GM12878 (cell line): ENCODE data around the gene METRN. TPM values are rescaled to one million over a fixed set of nuclear protein-coding genes. Genes with fewer than 3 reads are reported as not detected.

Source experiments
- ATAC-seq: fragments of 200-7000 bp; cut with Tn5 transposase; 3 replicates; pipeline ENCODE4 v1.9.1; 2020; ENCODE audit warnings: mild to moderate bottlenecking, moderate library complexity
- BruUV-seq: library from RNA; stranded (reverse); fragments of 400-500 nt; replicated peaks from 2 replicates; lab custom pipeline; 2021; lab: Mats Ljungman, UMichigan
- CTCF ChIA-PET: fragments of 300-600 bp; sonication (Branson Sonifier 250); formaldehyde crosslinking; extraction: SDS; loops from one replicate; lab custom pipeline; 2021; ENCODE audit warnings: inconsistent platforms; lab: Yijun Ruan, JAX
- POLR2A ChIA-PET: fragments of 350-600 bp; formaldehyde crosslinking; extraction: SDS; loops from one replicate; lab custom pipeline; 2021; ENCODE audit warnings: inconsistent platforms; lab: Charles Lee
- RAD21 ChIA-PET: fragments of 300-600 bp; sonication (Branson Sonifier 250); formaldehyde crosslinking; loops from one replicate; lab custom pipeline; 2023; ENCODE audit warnings: antibody characterized with exemption; ENCODE audit not compliant: unreplicated experiment; lab: Charles Lee
- SMC1A ChIA-PET: fragments of 300-600 bp; sonication (Branson Sonifier 250); formaldehyde crosslinking; loops from one replicate; lab custom pipeline; 2023; ENCODE audit not compliant: unreplicated experiment, uncharacterized antibody; lab: Charles Lee
- DNase-seq: peaks from one replicate; pipeline ENCODE4 v3.0.0-alpha.2; 2011; ENCODE audit warnings: low read depth, low spot score
- FAIRE-seq: peaks from 3 replicates; lab custom pipeline; 2011; peaks lifted over from hg19 to GRCh38; lab: Jason Lieb, UNC
- H2AFZ ChIP-seq: 2 replicates; pipeline ENCODE4 v1.6.0; 2011; ENCODE audit warnings: low read depth, low read length, control low read depth; ENCODE audit not compliant: control insufficient read depth
- H3K27ac ChIP-seq: 2 replicates; pipeline ENCODE4 v1.5.1; 2011; ENCODE audit warnings: control low read depth; ENCODE audit not compliant: control insufficient read depth, insufficient read depth
- H3K27me3 ChIP-seq, 2 experiments: replicated peaks in 1 of 2; 2 replicates each; pipeline versions ENCODE4 v1.6.0 to v1.6.1; 2011; ENCODE audit warnings: low read length in 1 of 2; ENCODE audit not compliant: control insufficient read depth in 2 of 2, insufficient read depth in 2 of 2
- H3K36me3 ChIP-seq, 2 experiments: 2 replicates each; pipeline ENCODE4 v1.5.1; 2011; ENCODE audit warnings: low read length in 1 of 2; ENCODE audit not compliant: control insufficient read depth in 2 of 2, insufficient read depth in 2 of 2
- H3K4me1 ChIP-seq: 2 replicates; pipeline ENCODE4 v1.6.1; 2011; ENCODE audit warnings: mild to moderate bottlenecking, low read length, moderate library complexity, mixed read lengths; ENCODE audit not compliant: control insufficient read depth, insufficient read depth
- H3K4me2 ChIP-seq: 2 replicates; pipeline ENCODE4 v1.6.0; 2011; ENCODE audit warnings: control low read depth; ENCODE audit not compliant: control insufficient read depth, insufficient read depth
- H3K4me3 ChIP-seq: fragments of 200-600 bp; sonication (generic); 2 replicates; pipeline ENCODE4 v1.5.1; 2016
- H3K79me2 ChIP-seq: 2 replicates; pipeline ENCODE4 v1.6.0; 2011; ENCODE audit warnings: low read length; ENCODE audit not compliant: control insufficient read depth, insufficient read depth
- H3K9ac ChIP-seq: 2 replicates; pipeline ENCODE4 v1.8.0; 2011; ENCODE audit warnings: low read length, control low read depth, mixed read lengths; ENCODE audit not compliant: control insufficient read depth, insufficient read depth
- H3K9me3 ChIP-seq: replicated peaks from 3 replicates; pipeline ENCODE4 v1.5.1; 2011; ENCODE audit warnings: mild to moderate bottlenecking, low read length; ENCODE audit not compliant: control insufficient read depth, insufficient read depth
- H4K20me1 ChIP-seq: 2 replicates; pipeline ENCODE4 v1.6.0; 2011; ENCODE audit not compliant: control insufficient read depth, insufficient read depth
- BMI1 ChIP-seq: fragments of 450-650 bp; IDR thresholded peaks from 2 replicates; pipeline ENCODE4 v1.6.1; 2016; ENCODE audit warnings: mild to moderate bottlenecking, moderate library complexity, borderline replicate concordance
- CBFB ChIP-seq: IDR thresholded peaks from 2 replicates; pipeline ENCODE4 v1.6.1; 2016; ENCODE audit warnings: antibody characterized with exemption, low read depth
- FOS ChIP-seq: IDR thresholded peaks from 3 replicates; pipeline ENCODE4 v1.6.1; 2011; ENCODE audit warnings: borderline replicate concordance; ENCODE audit not compliant: insufficient read length; ENCODE audit errors: extremely low read depth
- KAT2A ChIP-seq: conservative IDR thresholded peaks from 2 replicates; pipeline ENCODE4 v1.6.1; 2011; ENCODE audit warnings: low read depth, low read length; ENCODE audit not compliant: control insufficient read depth
- MTA2 ChIP-seq: fragments of 450-650 bp; IDR thresholded peaks from 2 replicates; pipeline ENCODE4 v1.6.1; 2016; ENCODE audit warnings: low read depth, mild to moderate bottlenecking, moderate library complexity
- PAX8 ChIP-seq: fragments of 450-650 bp; IDR thresholded peaks from 2 replicates; pipeline ENCODE4 v1.6.1; 2017; ENCODE audit warnings: mild to moderate bottlenecking, moderate library complexity
- POLR2AphosphoS5 ChIP-seq: IDR thresholded peaks from 2 replicates; pipeline ENCODE4 v1.6.1; 2011; ENCODE audit warnings: mild to moderate bottlenecking, low read length, inconsistent platforms
- RB1 ChIP-seq: fragments of 450-650 bp; formaldehyde crosslinking; IDR thresholded peaks from 2 replicates; pipeline ENCODE4 v1.6.1; 2017; ENCODE audit warnings: mild to moderate bottlenecking, borderline replicate concordance
- SPI1 ChIP-seq: IDR thresholded peaks from 2 replicates; pipeline ENCODE4 v1.6.1; 2011; ENCODE audit warnings: low read depth, mild to moderate bottlenecking, low read length, moderate library complexity, borderline replicate concordance; ENCODE audit not compliant: insufficient read depth
- SREBF1 ChIP-seq: IDR thresholded peaks from 2 replicates; pipeline ENCODE4 v1.6.1; 2012; ENCODE audit warnings: mild to moderate bottlenecking, low read length
- TBL1XR1 ChIP-seq: IDR thresholded peaks from 2 replicates; pipeline ENCODE4 v1.6.1; 2012; ENCODE audit warnings: low read depth, low read length, improper control_type of control experiment
- TCF3 ChIP-seq: IDR thresholded peaks from 2 replicates; pipeline ENCODE4 v1.6.1; 2012; ENCODE audit warnings: low read depth, mild to moderate bottlenecking, low read length, borderline replicate concordance; ENCODE audit not compliant: insufficient read depth
- ZNF217 ChIP-seq: fragments of 450-650 bp; IDR thresholded peaks from 2 replicates; pipeline ENCODE4 v1.6.1; 2017; ENCODE audit warnings: antibody characterized with exemption, mild to moderate bottlenecking
- WGBS: methylation state at CpG from one replicate; pipeline ENCODE4 v1.1.6; 2016; ENCODE audit warnings: low lambda C conversion rate; ENCODE audit not compliant: insufficient replicate concordance, insufficient coverage; ENCODE audit errors: missing lambda C conversion rate; 5-methylcytosine and 5-hydroxymethylcytosine counted together
- in situ Hi-C: fragments of 300-500 bp; cut with MboI; formaldehyde crosslinking; loops from 9 replicates; pipeline ENCODE4 v1.14.3; 2018; ENCODE audit warnings: mixed read lengths
- intact Hi-C: fragments of 100-400 bp; cut with micrococcal nuclease; formaldehyde crosslinking; loops from one replicate; pipeline ENCODE4 v1.14.2; 2022; ENCODE audit not compliant: unreplicated experiment
- polyA plus RNA-seq, 11 experiments: library from polyadenylated mRNA; depleted of rRNA in 4 of 11; unstranded in 6 of 11; stranded (reverse) in 5 of 11; fragments of >200 nt; fragmentation: Nextera tagmentation in 4 of 11; fragmentation: Illumina TruSeq in 1 of 11; extraction: Ambion mirVana in 4 of 11; extraction: Trizol in 1 of 11; gene quantifications; 1 replicate in 1 of 11; 2 replicates in 10 of 11; pipeline versions ENCODE4 v1.2.1 to v1.2.3, GENCODE V29; 2011 to 2016; ENCODE audit warnings: inconsistent platforms in 2 of 11, missing spikeins in 2 of 11, low read depth in 1 of 11
- total RNA-seq, 4 experiments: library from RNA; depleted of rRNA in 3 of 4; stranded (reverse); fragments of >200 nt in 3 of 4; fragmentation: Illumina TruSeq in 1 of 4; extraction: Trizol in 1 of 4; gene quantifications; 2 replicates each; pipeline versions ENCODE4 v1.2.1 to v1.2.3, GENCODE V29; 2013 to 2021
- TF ChIP-seq, protein P1 (sequence below): fragments of 150-350 bp; IDR thresholded peaks from 2 replicates; pipeline ENCODE4 v1.6.1; 2014; ENCODE audit warnings: mild to moderate bottlenecking, low read depth, low read length
- TF ChIP-seq, protein P2 (sequence below): fragments of 450-650 bp; IDR thresholded peaks from 2 replicates; pipeline ENCODE4 v1.6.1; 2017; ENCODE audit warnings: mild to moderate bottlenecking
- TF ChIP-seq, protein P3 (sequence below): IDR thresholded peaks from 2 replicates; pipeline ENCODE4 v1.6.1; 2011; ENCODE audit warnings: mild to moderate bottlenecking, low read depth, low read length, moderate library complexity; ENCODE audit not compliant: insufficient replicate concordance
- TF ChIP-seq, protein P4 (sequence below): fragments of 450-650 bp; IDR thresholded peaks from 2 replicates; pipeline ENCODE4 v1.6.1; 2017; ENCODE audit warnings: low read depth, mild to moderate bottlenecking, moderate library complexity

METRN gene
- total and polyA plus RNA-seq, 10 of the 15 experiments (the other 5 are each of a cell fraction or from before 2014, with no cell fraction given) = 0.11 to 12.8 (median 1.1) TPM; not detected in 1

GRCh38 chr16:684071-684794 is 30.7 kb upstream of the METRN start, which contains the start of gene JMJD8:
Gene JMJD8 (minus strand): TSS chr16:684334. CDS start chr16:684319, 15 bp downstream.
- peak; percentile 86 for ATAC-seq
- Histone ChIP-seq H3K27ac (peak within 1 kb of the TSS; percentile 44; the same call in 1 of the 2 replicates), H3K9me3 (no peaks in the 10 kb centered on the region), H3K9ac (peak within 1 kb of the TSS; percentile 61), H3K4me1 (peaks cover 16% of the 10 kb centered on the region), H3K27me3 (no peaks in the 10 kb centered on the region), H3K4me2 (peak within 1 kb of the TSS; percentile 90), H2AFZ (peak within 1 kb of the TSS; percentile 37; the same call in 1 of the 2 replicates), H3K79me2 (peaks cover 26% of the 10 kb centered on the region), H3K36me3 (peaks cover 6 to 14% of the 10 kb centered on the region in 2 experiments; a peak in 2 of 4 replicates), H3K4me3 (peak within 1 kb of the TSS; percentile 67), H4K20me1 (peaks cover 6% of the 10 kb centered on the region; the same call in 1 of the 2 replicates)
- CTCF ChIA-PET = interaction anchor here (0.8 kb wide), 1 partner anchor 36 kb away, joined by 3 read pairs; no protein-coding TSS in a partner anchor
- intact Hi-C loops = loop anchor here (2.0 to 5.0 kb wide), 3 partner anchors 37 to 157 kb away; partner anchors contain the start of genes ANTKMT, CAPN15 and METTL26
- DNase-seq = no peak
- in situ Hi-C loops = no loop called here
- RAD21 ChIA-PET = no interaction called here
- POLR2A ChIA-PET = interaction anchor here (0.6 to 1.0 kb wide), 2 partner anchors 11 to 30 kb away, joined by 3 to 5 read pairs; no protein-coding TSS in a partner anchor
- SMC1A ChIA-PET = no interaction called here
- no TSS peak for BruUV-seq
- FAIRE-seq = peak; percentile 94
- 2% methylated on average over 66 of the region's 91 CpGs for WGBS
- TF ChIP-seq PAX8 (no peak), MTA2 (no peak), TCF3 (peak; percentile 26; the same call in 1 of the 2 replicates), SREBF1 (no peak), ZNF217 (no peak), BMI1 (peak; percentile 99), POLR2AphosphoS5 (0 out of 2 replicates have a peak, but pooled peaks have one; percentile 79), RB1 (peak; percentile 63; the same call in 1 of the 2 replicates), TBL1XR1 (no peak), SPI1 (no peak), KAT2A (no peak), FOS (no peak), CBFB (no peak)
- TF ChIP-seq, protein P1, sequence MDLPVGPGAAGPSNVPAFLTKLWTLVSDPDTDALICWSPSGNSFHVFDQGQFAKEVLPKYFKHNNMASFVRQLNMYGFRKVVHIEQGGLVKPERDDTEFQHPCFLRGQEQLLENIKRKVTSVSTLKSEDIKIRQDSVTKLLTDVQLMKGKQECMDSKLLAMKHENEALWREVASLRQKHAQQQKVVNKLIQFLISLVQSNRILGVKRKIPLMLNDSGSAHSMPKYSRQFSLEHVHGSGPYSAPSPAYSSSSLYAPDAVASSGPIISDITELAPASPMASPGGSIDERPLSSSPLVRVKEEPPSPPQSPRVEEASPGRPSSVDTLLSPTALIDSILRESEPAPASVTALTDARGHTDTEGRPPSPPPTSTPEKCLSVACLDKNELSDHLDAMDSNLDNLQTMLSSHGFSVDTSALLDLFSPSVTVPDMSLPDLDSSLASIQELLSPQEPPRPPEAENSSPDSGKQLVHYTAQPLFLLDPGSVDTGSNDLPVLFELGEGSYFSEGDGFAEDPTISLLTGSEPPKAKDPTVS = no peak
- TF ChIP-seq, protein P2, sequence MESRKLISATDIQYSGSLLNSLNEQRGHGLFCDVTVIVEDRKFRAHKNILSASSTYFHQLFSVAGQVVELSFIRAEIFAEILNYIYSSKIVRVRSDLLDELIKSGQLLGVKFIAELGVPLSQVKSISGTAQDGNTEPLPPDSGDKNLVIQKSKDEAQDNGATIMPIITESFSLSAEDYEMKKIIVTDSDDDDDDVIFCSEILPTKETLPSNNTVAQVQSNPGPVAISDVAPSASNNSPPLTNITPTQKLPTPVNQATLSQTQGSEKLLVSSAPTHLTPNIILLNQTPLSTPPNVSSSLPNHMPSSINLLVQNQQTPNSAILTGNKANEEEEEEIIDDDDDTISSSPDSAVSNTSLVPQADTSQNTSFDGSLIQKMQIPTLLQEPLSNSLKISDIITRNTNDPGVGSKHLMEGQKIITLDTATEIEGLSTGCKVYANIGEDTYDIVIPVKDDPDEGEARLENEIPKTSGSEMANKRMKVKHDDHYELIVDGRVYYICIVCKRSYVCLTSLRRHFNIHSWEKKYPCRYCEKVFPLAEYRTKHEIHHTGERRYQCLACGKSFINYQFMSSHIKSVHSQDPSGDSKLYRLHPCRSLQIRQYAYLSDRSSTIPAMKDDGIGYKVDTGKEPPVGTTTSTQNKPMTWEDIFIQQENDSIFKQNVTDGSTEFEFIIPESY = no peak
- TF ChIP-seq, protein P3, sequence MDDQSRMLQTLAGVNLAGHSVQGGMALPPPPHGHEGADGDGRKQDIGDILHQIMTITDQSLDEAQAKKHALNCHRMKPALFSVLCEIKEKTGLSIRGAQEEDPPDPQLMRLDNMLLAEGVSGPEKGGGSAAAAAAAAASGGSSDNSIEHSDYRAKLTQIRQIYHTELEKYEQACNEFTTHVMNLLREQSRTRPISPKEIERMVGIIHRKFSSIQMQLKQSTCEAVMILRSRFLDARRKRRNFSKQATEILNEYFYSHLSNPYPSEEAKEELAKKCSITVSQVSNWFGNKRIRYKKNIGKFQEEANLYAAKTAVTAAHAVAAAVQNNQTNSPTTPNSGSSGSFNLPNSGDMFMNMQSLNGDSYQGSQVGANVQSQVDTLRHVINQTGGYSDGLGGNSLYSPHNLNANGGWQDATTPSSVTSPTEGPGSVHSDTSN = no peak
- TF ChIP-seq, protein P4, sequence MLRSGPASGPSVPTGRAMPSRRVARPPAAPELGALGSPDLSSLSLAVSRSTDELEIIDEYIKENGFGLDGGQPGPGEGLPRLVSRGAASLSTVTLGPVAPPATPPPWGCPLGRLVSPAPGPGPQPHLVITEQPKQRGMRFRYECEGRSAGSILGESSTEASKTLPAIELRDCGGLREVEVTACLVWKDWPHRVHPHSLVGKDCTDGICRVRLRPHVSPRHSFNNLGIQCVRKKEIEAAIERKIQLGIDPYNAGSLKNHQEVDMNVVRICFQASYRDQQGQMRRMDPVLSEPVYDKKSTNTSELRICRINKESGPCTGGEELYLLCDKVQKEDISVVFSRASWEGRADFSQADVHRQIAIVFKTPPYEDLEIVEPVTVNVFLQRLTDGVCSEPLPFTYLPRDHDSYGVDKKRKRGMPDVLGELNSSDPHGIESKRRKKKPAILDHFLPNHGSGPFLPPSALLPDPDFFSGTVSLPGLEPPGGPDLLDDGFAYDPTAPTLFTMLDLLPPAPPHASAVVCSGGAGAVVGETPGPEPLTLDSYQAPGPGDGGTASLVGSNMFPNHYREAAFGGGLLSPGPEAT = no peak
